Inflammatory macrophage (primary cell): Measurements from ENCODE around the gene TIMM17A.
"Not testable (repeated sequence)": the region's sequence is repeated elsewhere in the genome, so short reads cannot be mapped to it uniquely, and the experiment has no call there.

Experiments
- DNase-seq, 2 donors: peaks; one replicate each; pipeline ENCODE4 v3.0.0-alpha.2; 2020 to 2022

The TIMM17A gene

GRCh38 chr1:202016022-202016810 lies 60.9 kb downstream of the TIMM17A start:
- no peak for DNase-seq

GRCh38 chr1:202016811-202017748 lies 61.8 kb downstream of the TIMM17A start:
- no peak for DNase-seq

- no peak for DNase-seq
Measured at GRCh38 chr1:202017749-202018467, 62.6 kb downstream of the TIMM17A start.

GRCh38 chr1:202018468-202019234 lies 63.3 kb downstream of the TIMM17A start:
- no peak for DNase-seq

- not testable (repeated sequence) for DNase-seq
Measured at GRCh38 chr1:202019235-202019558, 63.9 kb downstream of the TIMM17A start.
